ENCODE measurements around the gene PTTG1IP.

PTTG1IP gene

GRCh38 chr21:44887807-44888580, 14.5 kb upstream of the PTTG1IP start:
- DNase-seq, result no peak
- no peak overlapping the region for H3K27ac ChIP-seq
- H3K27me3 ChIP-seq (ENCODE audit: insufficient read depth, low read depth, severe bottlenecking), result no peaks in the 10 kb centered on the region
- H3K4me3 ChIP-seq (ENCODE audit: low read depth, low read length), result no peak overlapping the region
- no peak for TF ChIP-seq CTCF (IDR thresholded peaks at IDR 0.05; ENCODE audit: low read depth, low read length)
- no peaks in the 10 kb centered on the region for H3K36me3 ChIP-seq
- H3K9me3 ChIP-seq (ENCODE audit: severe bottlenecking), result no peaks in the 10 kb centered on the region

GRCh38 chr21:44887126-44887806, 13.8 kb upstream of the PTTG1IP start:
- Histone ChIP-seq H3K9me3 (ENCODE audit: severe bottlenecking) (no peaks in the 10 kb centered on the region), H3K36me3 (no peaks in the 10 kb centered on the region), H3K27me3 (ENCODE audit: insufficient read depth, low read depth, severe bottlenecking) (no peaks in the 10 kb centered on the region), H3K27ac (no peak overlapping the region), H3K4me3 (ENCODE audit: low read depth, low read length) (no peak overlapping the region)
- no peak for TF ChIP-seq CTCF (IDR thresholded peaks at IDR 0.05; ENCODE audit: low read depth, low read length)
- DNase-seq, result no peak

GRCh38 chr21:44886113-44887075, 12.9 kb upstream of the PTTG1IP start:
- no peak for DNase-seq
- no peak for TF ChIP-seq CTCF (IDR thresholded peaks at IDR 0.05; ENCODE audit: low read depth, low read length)
- no peaks in the 10 kb centered on the region for H3K36me3 ChIP-seq
- no peaks in the 10 kb centered on the region for H3K9me3 ChIP-seq (ENCODE audit: severe bottlenecking)
- H3K4me3 ChIP-seq (ENCODE audit: low read depth, low read length), result no peak overlapping the region
- H3K27me3 ChIP-seq (ENCODE audit: insufficient read depth, low read depth, severe bottlenecking), result no peaks in the 10 kb centered on the region
- no peak overlapping the region for H3K27ac ChIP-seq

GRCh38 chr21:44885615-44886014, 12.1 kb upstream of the PTTG1IP start:
- no peak overlapping the region for H3K27ac ChIP-seq
- H3K4me3 ChIP-seq (ENCODE audit: low read depth, low read length), result no peak overlapping the region
- no peaks in the 10 kb centered on the region for H3K27me3 ChIP-seq (ENCODE audit: insufficient read depth, low read depth, severe bottlenecking)
- no peaks in the 10 kb centered on the region for H3K36me3 ChIP-seq
- no peaks in the 10 kb centered on the region for H3K9me3 ChIP-seq (ENCODE audit: severe bottlenecking)
- no peak for DNase-seq
- no peak for TF ChIP-seq CTCF (IDR thresholded peaks at IDR 0.05; ENCODE audit: low read depth, low read length)

GRCh38 chr21:44884097-44884496, 10.6 kb upstream of the PTTG1IP start:
- no peak for DNase-seq
- H3K27me3 ChIP-seq (ENCODE audit: insufficient read depth, low read depth, severe bottlenecking), result no peaks in the 10 kb centered on the region
- H3K4me3 ChIP-seq (ENCODE audit: low read depth, low read length), result no peak overlapping the region
- TF ChIP-seq CTCF (IDR thresholded peaks at IDR 0.05; ENCODE audit: low read depth, low read length), result no peak
- H3K27ac ChIP-seq, result no peak overlapping the region
- H3K36me3 ChIP-seq, result no peaks in the 10 kb centered on the region
- no peaks in the 10 kb centered on the region for H3K9me3 ChIP-seq (ENCODE audit: severe bottlenecking)

Data from WERI-Rb-1 (cell line).